ENCODE measurements around the gene TXNDC2. TPM values are rescaled to one million over a fixed set of nuclear protein-coding genes. Genes with fewer than 3 reads are reported as not detected.

Gene TXNDC2
- total RNA-seq = under 1 TPM in 2 of 4 donors, not detected in 2; 0.07 to 0.24 TPM

DNA sequence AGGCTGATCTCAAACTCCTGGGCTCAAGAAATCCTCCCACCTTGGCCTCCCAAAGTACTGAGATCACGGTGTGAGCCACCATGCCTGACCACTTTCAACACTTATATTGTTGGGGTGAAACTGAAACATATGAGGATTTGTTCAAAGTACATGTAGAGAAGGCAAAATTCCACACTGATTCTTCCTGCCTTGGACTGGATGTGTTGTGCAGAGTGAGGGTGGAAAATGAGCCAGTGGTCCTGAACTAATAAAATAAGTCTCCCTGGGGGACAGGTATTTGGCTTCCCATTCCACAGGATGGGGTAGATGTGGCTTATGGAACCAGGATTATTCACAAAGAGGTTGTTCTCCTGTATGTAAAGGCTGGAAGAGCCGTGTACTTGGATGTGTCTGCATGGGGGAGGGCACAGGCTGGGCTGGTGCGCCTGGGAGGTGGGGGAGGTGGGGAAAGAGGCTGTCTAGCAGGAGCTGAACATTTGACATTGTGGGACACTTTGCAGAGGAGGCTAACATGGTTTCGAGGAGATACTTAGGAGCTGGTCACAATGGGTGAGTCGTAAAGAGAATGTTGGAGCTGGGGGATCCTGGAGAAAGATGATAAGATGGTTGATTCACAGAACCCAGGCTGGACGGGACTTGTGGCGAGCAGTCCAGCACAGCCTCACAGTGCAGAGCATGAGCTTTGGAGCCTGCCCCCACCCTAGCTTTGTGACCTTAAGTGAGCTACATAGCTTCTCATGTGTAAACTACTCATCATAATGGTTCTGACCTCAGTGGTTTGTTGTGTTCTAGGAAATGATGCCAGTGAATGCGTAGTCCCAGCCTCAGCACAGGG is at the start of gene TXNDC2:
TXNDC2 (plus strand) TSS at position 804 of the 835 bp plus-strand sequence. CDS start 708 bp downstream, outside the sequence.
- no peak for DNase-seq
- Histone ChIP-seq H3K9me3 (no peaks in the 10 kb centered on the region), H3K27me3 (no peaks in the 10 kb centered on the region), H3K27ac (no peak within 1 kb of the TSS), H3K36me3 (no peaks in the 10 kb centered on the region), H3K4me3 (no peak within 1 kb of the TSS), H3K4me1 (no peaks in the 10 kb centered on the region)
- intact Hi-C loops (cut with DNase I; ENCODE audit: low total_unique reads) = no loop called here
- no peak for TF ChIP-seq POLR2A (IDR thresholded peaks at IDR 0.05)
- TF ChIP-seq, protein P1, sequence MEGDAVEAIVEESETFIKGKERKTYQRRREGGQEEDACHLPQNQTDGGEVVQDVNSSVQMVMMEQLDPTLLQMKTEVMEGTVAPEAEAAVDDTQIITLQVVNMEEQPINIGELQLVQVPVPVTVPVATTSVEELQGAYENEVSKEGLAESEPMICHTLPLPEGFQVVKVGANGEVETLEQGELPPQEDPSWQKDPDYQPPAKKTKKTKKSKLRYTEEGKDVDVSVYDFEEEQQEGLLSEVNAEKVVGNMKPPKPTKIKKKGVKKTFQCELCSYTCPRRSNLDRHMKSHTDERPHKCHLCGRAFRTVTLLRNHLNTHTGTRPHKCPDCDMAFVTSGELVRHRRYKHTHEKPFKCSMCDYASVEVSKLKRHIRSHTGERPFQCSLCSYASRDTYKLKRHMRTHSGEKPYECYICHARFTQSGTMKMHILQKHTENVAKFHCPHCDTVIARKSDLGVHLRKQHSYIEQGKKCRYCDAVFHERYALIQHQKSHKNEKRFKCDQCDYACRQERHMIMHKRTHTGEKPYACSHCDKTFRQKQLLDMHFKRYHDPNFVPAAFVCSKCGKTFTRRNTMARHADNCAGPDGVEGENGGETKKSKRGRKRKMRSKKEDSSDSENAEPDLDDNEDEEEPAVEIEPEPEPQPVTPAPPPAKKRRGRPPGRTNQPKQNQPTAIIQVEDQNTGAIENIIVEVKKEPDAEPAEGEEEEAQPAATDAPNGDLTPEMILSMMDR (IDR thresholded peaks at IDR 0.05) = no peak

DNA sequence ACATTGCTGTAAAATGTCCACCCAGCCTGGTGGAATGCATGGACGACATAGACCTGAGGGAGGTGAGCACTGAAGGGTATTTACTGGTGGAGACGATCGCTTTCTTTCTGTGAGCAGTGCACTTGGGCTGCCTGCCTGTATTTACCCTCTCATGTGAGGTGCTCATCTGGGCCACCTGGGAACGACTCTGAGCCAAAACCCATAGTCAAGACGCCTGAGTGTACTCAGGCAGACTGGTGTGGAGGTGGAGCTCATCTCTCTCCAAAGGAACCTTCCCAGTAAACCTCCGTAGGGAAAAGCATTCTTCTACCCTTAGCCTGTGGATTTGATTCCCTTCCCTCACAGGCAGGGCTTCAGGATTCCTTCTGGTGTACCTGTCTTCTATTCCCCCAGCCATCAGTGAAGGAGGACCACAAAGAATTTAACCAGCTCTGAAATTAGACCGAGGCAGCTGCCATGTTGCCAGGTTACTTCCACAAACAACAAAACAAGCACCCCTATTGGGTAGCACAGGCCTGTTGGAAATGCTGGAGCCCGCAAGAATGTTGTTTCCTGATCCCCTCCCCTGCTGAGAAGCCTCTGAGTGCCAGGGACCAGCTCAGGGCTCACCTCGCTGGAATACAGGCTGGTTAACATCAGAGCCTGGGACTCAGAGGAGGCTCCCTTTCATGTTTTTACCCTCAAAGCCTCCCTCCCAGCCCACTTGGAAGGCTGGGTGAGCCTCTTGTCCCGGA is 47.5 kb upstream of the TXNDC2 start:
- Histone ChIP-seq H3K27me3 (no peaks in the 10 kb centered on the region), H3K4me3 (no peak overlapping the region), H3K27ac (peak overlapping the region in 1 of 2 donors; percentile 49), H3K36me3 (no peaks in the 10 kb centered on the region), H3K9me3 (no peaks in the 10 kb centered on the region), H3K4me1 (no peaks in the 10 kb centered on the region)
- no peak for TF ChIP-seq POLR2A (IDR thresholded peaks at IDR 0.05)
- TF ChIP-seq, protein P1 (IDR thresholded peaks at IDR 0.05) = no peak
- DNase-seq = peak in 1 of 2 donors; percentile 37
- intact Hi-C loops (cut with DNase I; ENCODE audit: low total_unique reads) = no loop called here

DNA sequence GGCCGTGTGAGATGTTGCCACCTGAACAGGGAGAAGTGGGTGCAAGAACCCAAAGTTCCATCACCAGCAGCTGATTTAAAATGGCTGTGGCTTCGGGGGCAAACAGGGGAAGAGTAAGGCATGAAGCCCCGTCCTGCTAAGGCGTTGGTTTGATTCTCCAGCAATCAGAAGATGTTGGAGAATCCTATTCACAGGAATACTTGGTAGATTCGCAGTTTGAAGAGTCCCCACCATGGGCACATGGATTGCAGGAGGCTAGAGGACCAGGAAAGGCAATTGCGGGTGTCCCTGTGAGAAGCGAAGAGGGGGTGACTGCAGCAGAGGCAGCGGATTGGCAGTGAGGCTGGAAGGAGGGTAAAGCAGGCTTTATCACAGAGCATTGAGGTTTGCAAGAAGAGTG is 46.6 kb upstream of the TXNDC2 start:
- no peak overlapping the region for H3K4me3 ChIP-seq
- no peaks in the 10 kb centered on the region for H3K36me3 ChIP-seq
- intact Hi-C loops (cut with DNase I; ENCODE audit: low total_unique reads) = no loop called here
- no peaks in the 10 kb centered on the region for H3K9me3 ChIP-seq
- H3K27me3 ChIP-seq = no peaks in the 10 kb centered on the region
- H3K27ac ChIP-seq = peak overlapping the region in 1 of 2 donors; percentile 49
- DNase-seq = no peak
- H3K4me1 ChIP-seq = no peaks in the 10 kb centered on the region
- TF ChIP-seq, protein P1 (IDR thresholded peaks at IDR 0.05) = no peak
- TF ChIP-seq POLR2A (IDR thresholded peaks at IDR 0.05) = no peak

DNA sequence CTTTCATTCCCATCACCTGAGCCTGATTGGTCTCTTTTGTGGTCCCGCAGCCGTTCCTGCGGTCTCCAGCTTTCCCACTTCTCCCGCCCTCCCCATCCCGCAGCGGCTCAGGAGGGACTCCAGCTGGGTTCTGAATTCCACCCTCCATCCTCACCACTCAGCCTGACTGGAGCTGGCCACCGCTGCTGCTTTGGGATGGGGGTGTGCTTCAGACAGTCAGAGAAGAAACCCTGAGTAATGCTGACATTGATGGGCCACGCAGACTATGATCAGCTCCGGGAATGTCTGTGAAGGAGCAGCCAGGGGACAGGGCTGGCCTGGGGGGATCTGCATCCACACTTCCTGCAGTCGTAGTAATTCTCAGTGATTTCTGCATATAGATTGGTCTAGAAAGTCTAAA is 45.9 kb upstream of the TXNDC2 start:
- no peak for TF ChIP-seq POLR2A (IDR thresholded peaks at IDR 0.05)
- TF ChIP-seq, protein P1 (IDR thresholded peaks at IDR 0.05) = no peak
- H3K27me3 ChIP-seq = no peaks in the 10 kb centered on the region
- no peaks in the 10 kb centered on the region for H3K4me1 ChIP-seq
- H3K4me3 ChIP-seq = no peak overlapping the region
- no peaks in the 10 kb centered on the region for H3K36me3 ChIP-seq
- no peak overlapping the region for H3K27ac ChIP-seq
- DNase-seq = no peak
- intact Hi-C loops (cut with DNase I; ENCODE audit: low total_unique reads) = no loop called here
- no peaks in the 10 kb centered on the region for H3K9me3 ChIP-seq

DNA sequence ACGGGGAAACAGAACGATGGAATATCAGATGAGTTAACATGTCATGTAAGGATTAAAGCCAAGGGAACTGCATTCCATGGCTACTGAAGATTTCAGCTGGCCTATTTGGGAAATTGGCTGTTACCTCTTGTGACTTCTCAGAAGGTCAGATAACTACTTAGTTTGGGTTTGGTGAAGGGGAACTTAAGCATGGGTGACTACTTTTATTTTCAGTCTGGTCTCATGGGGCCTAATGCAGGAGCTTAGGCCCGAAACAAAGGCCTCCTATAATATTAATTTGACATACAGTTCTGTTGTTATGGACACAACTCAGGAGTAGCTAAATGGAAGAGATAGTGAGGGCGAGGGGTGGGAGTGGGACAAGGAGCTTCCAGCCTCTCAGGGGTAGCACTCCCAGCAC is 44.0 kb upstream of the TXNDC2 start:
- DNase-seq = no peak
- H3K4me3 ChIP-seq = no peak overlapping the region
- no peaks in the 10 kb centered on the region for H3K36me3 ChIP-seq
- H3K9me3 ChIP-seq = no peaks in the 10 kb centered on the region
- no peaks in the 10 kb centered on the region for H3K4me1 ChIP-seq
- intact Hi-C loops (cut with DNase I; ENCODE audit: low total_unique reads) = no loop called here
- H3K27me3 ChIP-seq = no peaks in the 10 kb centered on the region
- H3K27ac ChIP-seq = no peak overlapping the region
- TF ChIP-seq, protein P1 (IDR thresholded peaks at IDR 0.05) = no peak
- TF ChIP-seq POLR2A (IDR thresholded peaks at IDR 0.05) = no peak

Measured in uterus (tissue), 4 donors.